Ishikawa (cell line): ENCODE measurements around the gene GALM.

Experiments used
- CEBPB ChIP-seq: IDR thresholded peaks from 2 replicates; pipeline ENCODE4 v1.6.1; 2012
- CREB1 ChIP-seq: IDR thresholded peaks from 2 replicates; pipeline ENCODE4 v1.6.1; 2012; ENCODE audit warnings: low read depth
- EGR1 ChIP-seq: IDR thresholded peaks from 2 replicates; pipeline ENCODE4 v1.6.1; 2012
- EP300 ChIP-seq: IDR thresholded peaks from 2 replicates; pipeline ENCODE4 v1.6.1; 2012; ENCODE audit warnings: borderline replicate concordance
- FOXM1 ChIP-seq: IDR thresholded peaks from 2 replicates; pipeline ENCODE4 v1.6.1; 2012; ENCODE audit warnings: low read depth, borderline replicate concordance
- NFIC ChIP-seq: IDR thresholded peaks from 2 replicates; pipeline ENCODE4 v1.6.1; 2012
- RAD21 ChIP-seq: IDR thresholded peaks from 2 replicates; pipeline ENCODE4 v1.6.1; 2012; ENCODE audit warnings: low read depth
- TAF1 ChIP-seq: IDR thresholded peaks from 2 replicates; pipeline ENCODE4 v1.6.1; 2012; ENCODE audit warnings: low read depth, mild to moderate bottlenecking
- TCF12 ChIP-seq: IDR thresholded peaks from 2 replicates; pipeline ENCODE4 v1.6.1; 2012; ENCODE audit warnings: low read depth
- TEAD4 ChIP-seq: IDR thresholded peaks from 2 replicates; pipeline ENCODE4 v1.6.1; 2012
- YY1 ChIP-seq: IDR thresholded peaks from 2 replicates; pipeline ENCODE4 v1.6.1; 2012; ENCODE audit warnings: low read depth
- ZBTB7A ChIP-seq: IDR thresholded peaks from 2 replicates; pipeline ENCODE4 v1.6.1; 2012; ENCODE audit warnings: low read depth
- TF ChIP-seq, protein P1 (sequence below): IDR thresholded peaks from 2 replicates; pipeline ENCODE4 v1.6.1; 2012
- TF ChIP-seq, protein P2 (sequence below): IDR thresholded peaks from 2 replicates; pipeline ENCODE4 v1.6.1; 2012
- TF ChIP-seq, protein P3 (sequence below): IDR thresholded peaks from 2 replicates; pipeline ENCODE4 v1.6.1; 2012; ENCODE audit warnings: low read depth, mild to moderate bottlenecking

Gene GALM

DNA sequence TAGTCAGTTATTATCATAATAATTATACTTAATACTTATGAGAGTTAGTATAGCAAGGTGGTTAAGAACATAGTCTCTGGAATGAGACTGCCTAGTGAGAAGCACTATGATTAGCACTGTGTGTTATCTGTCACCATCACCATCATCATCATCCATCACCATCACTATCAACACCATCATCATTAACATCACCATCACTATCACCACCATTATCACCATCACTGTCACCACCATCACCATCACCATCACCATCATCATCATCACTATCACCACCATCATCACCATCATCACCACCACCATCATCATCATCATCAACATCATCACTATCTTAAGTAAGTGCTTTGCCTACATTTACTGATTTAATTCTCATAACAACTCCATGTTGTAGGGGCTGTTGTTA is 45.6 kb downstream of the GALM start:
- no peak for TF ChIP-seq TCF12
- TF ChIP-seq CEBPB = no peak
- no peak for TF ChIP-seq FOXM1
- TF ChIP-seq TAF1 = no peak
- TF ChIP-seq RAD21 = no peak
- TF ChIP-seq, protein P1, sequence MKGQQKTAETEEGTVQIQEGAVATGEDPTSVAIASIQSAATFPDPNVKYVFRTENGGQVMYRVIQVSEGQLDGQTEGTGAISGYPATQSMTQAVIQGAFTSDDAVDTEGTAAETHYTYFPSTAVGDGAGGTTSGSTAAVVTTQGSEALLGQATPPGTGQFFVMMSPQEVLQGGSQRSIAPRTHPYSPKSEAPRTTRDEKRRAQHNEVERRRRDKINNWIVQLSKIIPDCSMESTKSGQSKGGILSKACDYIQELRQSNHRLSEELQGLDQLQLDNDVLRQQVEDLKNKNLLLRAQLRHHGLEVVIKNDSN = no peak
- TF ChIP-seq NFIC = no peak

DNA sequence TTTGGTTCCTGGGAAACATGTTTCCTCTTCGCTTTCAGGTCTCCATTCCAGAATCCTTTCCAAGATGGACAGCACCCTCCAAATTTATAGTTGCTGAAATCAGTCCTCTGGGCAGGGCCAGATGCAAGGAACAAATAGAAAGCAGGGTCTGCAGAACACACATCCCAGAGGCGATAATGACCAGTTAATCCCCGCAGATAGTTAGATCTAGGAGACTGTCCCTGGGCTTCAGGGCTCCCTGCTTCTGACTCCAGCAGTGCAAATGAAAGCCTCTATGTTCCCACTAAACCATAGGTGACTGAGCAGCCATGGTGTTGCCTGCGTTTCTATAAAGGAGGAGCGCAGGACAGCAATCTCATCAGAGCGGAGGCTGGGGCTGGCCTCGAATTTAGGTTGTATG is 46.5 kb downstream of the GALM start:
- TF ChIP-seq TCF12 = no peak

DNA sequence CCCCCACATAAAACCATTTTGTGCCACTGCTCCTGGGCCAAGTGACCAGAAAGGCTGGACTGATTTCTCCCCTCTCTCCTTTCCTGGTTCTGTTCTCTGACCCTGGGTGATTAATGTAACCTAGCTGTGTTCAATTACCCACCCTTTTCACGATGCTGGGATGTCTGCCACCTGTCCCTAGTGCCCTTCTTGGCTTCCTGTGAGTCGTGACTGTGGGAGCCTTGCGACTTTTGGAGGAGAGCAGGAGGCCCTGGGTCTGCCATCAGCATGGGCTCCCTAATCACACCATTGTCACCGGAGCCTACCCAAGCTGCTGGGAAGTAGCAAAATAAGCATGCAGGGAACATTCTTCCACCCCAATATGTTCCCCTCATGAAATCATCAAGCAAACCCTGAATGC is 47.0 kb downstream of the GALM start:
- TF ChIP-seq, protein P2, sequence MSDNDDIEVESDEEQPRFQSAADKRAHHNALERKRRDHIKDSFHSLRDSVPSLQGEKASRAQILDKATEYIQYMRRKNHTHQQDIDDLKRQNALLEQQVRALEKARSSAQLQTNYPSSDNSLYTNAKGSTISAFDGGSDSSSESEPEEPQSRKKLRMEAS = no peak
- TF ChIP-seq EP300 (no peak), YY1 (no peak), NFIC (no peak), FOXM1 (no peak), TAF1 (no peak), CREB1 (no peak), EGR1 (no peak), CEBPB (no peak), TEAD4 (no peak), ZBTB7A (no peak), RAD21 (no peak), TCF12 (no peak)
- TF ChIP-seq, protein P1 = no peak
- TF ChIP-seq, protein P3, sequence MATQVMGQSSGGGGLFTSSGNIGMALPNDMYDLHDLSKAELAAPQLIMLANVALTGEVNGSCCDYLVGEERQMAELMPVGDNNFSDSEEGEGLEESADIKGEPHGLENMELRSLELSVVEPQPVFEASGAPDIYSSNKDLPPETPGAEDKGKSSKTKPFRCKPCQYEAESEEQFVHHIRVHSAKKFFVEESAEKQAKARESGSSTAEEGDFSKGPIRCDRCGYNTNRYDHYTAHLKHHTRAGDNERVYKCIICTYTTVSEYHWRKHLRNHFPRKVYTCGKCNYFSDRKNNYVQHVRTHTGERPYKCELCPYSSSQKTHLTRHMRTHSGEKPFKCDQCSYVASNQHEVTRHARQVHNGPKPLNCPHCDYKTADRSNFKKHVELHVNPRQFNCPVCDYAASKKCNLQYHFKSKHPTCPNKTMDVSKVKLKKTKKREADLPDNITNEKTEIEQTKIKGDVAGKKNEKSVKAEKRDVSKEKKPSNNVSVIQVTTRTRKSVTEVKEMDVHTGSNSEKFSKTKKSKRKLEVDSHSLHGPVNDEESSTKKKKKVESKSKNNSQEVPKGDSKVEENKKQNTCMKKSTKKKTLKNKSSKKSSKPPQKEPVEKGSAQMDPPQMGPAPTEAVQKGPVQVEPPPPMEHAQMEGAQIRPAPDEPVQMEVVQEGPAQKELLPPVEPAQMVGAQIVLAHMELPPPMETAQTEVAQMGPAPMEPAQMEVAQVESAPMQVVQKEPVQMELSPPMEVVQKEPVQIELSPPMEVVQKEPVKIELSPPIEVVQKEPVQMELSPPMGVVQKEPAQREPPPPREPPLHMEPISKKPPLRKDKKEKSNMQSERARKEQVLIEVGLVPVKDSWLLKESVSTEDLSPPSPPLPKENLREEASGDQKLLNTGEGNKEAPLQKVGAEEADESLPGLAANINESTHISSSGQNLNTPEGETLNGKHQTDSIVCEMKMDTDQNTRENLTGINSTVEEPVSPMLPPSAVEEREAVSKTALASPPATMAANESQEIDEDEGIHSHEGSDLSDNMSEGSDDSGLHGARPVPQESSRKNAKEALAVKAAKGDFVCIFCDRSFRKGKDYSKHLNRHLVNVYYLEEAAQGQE = no peak

DNA sequence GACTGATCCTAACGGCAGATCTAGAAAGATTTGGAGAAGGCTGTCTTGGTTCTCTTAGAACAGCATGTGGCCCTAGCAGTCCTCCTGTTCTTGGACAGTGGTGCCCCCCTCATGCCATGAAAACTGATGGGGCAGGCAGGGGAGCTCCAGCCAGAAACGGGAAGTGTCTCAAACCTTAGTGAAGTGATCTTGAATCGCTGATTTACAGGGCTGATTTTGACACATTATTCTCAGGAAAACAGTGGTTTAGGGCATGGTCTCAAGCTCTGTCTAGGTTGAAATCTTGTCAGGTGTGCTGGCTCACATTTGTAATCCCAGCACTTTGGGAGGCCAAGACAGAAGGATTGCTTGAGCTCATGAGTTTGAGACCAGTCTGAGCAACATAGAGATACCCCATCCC is 47.4 kb downstream of the GALM start:
- no peak for TF ChIP-seq TAF1
- no peak for TF ChIP-seq YY1
- TF ChIP-seq, protein P3 = no peak
- no peak for TF ChIP-seq FOXM1
- no peak for TF ChIP-seq ZBTB7A

DNA sequence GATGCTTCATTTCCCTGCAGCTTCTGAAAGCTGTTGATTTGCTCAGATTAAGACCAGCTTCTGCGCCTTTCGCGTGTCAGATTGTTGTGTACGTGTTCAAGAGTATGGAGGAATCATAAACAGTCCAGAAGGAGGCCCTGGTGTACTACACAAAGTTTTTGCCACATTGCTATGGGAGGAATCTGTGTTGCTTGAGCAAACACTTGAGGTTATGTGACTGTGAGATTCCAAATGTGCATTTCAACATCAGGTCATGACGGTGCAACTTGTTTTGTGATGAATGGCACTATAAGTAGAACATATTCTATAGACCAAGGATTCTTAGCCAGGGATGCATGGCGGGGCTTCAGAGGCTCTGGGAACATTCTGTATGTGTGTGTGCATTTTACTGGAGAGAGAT is 50.3 kb downstream of the GALM start:
- no peak for TF ChIP-seq RAD21
- no peak for TF ChIP-seq EP300
- TF ChIP-seq NFIC = no peak
- no peak for TF ChIP-seq FOXM1
- no peak for TF ChIP-seq TEAD4
- no peak for TF ChIP-seq CEBPB
- TF ChIP-seq ZBTB7A = no peak
- TF ChIP-seq TAF1 = no peak

DNA sequence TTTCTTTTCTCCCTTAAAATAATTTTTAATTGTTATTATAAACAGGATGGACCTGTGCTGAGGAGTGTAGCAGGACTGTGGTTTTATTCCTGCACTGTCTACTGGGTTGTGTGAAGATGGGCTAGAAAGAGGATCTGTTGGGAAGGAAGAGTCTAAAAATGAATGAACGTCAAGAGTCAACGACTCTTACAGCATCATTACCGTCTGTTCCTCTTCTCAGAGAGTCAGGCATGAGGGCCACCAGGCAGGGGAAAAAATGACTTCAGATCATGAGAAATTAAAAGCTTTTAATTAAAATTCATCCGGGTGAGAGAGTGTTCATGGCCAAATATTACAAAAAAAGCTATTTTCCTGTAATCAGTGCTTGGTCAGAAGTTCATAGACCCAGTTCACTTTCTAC is 52.7 kb downstream of the GALM start:
- no peak for TF ChIP-seq CEBPB

DNA sequence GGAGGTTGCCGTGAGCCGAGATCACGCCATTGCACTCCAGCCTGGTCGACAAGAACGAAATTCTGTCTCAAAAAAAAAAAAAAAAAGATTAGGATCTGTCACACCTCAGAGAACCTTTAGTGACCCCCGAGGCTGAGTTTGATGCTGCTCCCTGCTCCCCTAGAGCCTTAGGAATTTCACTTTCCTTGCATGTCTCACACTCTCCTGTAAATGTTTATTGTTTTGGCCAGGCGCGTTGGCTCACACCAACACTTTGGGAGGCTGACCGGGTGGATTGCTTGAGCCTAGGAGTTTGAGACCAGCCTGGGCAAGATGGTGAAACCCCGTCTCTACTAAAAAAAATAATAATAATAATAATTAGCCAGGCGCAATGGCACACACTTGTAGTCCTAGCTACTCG is 53.8 kb downstream of the GALM start:
- TF ChIP-seq RAD21 = no peak
- no peak for TF ChIP-seq YY1
- TF ChIP-seq EGR1 = no peak
- TF ChIP-seq TAF1 = no peak
- TF ChIP-seq CEBPB = no peak
- TF ChIP-seq, protein P1 = no peak
- no peak for TF ChIP-seq EP300
- TF ChIP-seq, protein P3 = no peak
